ENCODE results near the gene KRT76. TPM values are rescaled to one million over a fixed set of nuclear protein-coding genes. Genes with fewer than 3 reads are reported as not detected.

Gene KRT76
- total RNA-seq, 1 experiment from 2014 or later = not detected

DNA sequence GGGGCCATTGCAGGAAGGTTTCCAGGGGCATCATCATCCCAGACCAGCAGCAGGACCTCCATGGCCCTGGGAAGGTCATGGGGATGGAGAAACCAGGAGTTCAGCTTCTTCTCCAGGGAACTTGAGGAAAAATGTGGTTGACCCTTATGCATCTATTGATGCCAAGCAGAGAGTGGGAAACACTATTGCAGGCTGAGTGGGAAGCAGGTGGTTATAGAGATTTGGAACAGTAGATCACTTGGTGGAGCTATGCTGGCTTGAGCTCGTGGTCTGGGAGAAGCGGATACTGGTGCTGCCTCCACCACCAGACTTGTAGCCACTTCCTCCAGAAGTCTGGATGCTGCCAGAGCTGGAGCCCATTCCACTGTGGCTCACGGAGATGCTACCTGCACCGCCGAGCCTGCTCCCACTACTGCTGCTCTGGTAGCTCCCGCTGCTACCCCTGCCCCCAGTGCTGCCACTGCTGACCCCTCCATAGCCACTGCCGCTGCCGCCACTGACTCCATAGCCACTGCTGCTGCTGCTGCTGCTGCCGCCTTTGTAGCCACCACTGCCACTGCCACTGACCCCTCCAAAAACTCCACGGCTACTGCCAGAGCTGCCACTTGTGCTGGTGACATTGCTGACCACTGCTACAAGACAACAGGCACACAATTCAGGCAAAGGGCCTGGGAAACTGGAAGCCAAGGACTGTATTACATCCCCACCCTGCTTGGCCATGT, 8.5 kb downstream of the KRT76 start:
- no TSS peak for BruUV-seq (replicated peaks)
- Mint-ChIP-seq H3K4me3 (ENCODE audit: low read depth, unreplicated experiment) (no peak overlapping the region), H3K36me3 (ENCODE audit: insufficient read depth, unreplicated experiment) (peaks cover 5% of the 10 kb centered on the region), H3K9me3 (ENCODE audit: low read depth, unreplicated experiment) (peaks cover 3% of the 10 kb centered on the region), H3K27me3 (ENCODE audit: unreplicated experiment) (peaks cover 78% of the 10 kb centered on the region), H3K27ac (ENCODE audit: unreplicated experiment) (no peak overlapping the region), H3K4me1 (ENCODE audit: low read depth, unreplicated experiment) (no peaks in the 10 kb centered on the region)
- CTCF ChIA-PET = no interaction called here
- DNase-seq = no peak
- intact Hi-C loops (cut with micrococcal nuclease; ENCODE audit: unreplicated experiment) = no loop called here
- TF ChIP-seq, protein P1, sequence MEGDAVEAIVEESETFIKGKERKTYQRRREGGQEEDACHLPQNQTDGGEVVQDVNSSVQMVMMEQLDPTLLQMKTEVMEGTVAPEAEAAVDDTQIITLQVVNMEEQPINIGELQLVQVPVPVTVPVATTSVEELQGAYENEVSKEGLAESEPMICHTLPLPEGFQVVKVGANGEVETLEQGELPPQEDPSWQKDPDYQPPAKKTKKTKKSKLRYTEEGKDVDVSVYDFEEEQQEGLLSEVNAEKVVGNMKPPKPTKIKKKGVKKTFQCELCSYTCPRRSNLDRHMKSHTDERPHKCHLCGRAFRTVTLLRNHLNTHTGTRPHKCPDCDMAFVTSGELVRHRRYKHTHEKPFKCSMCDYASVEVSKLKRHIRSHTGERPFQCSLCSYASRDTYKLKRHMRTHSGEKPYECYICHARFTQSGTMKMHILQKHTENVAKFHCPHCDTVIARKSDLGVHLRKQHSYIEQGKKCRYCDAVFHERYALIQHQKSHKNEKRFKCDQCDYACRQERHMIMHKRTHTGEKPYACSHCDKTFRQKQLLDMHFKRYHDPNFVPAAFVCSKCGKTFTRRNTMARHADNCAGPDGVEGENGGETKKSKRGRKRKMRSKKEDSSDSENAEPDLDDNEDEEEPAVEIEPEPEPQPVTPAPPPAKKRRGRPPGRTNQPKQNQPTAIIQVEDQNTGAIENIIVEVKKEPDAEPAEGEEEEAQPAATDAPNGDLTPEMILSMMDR (IDR thresholded peaks at IDR 0.05; ENCODE audit: unreplicated experiment) = no peak

DNA sequence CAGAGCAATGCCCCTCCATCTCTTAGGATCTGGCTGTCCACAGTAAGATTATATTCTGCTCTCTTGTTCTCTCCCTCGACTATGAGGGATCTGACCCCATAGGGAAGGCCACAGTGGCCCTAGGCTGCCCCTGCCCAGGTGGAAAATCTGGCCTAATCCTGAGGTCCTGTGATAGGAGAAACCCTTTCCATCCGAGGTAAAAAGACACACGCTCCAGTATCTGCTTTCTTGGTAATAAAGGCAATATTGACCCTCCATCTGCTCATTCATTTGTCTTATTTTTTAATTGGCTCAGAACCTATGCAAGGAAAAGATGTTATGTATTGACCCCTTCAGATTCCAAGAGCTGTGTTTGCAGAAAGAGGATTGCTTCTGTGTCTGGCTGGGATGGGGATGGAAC, 9.7 kb downstream of the KRT76 start:
- Mint-ChIP-seq H3K4me3 (ENCODE audit: low read depth, unreplicated experiment) (no peak overlapping the region), H3K4me1 (ENCODE audit: low read depth, unreplicated experiment) (no peaks in the 10 kb centered on the region), H3K27ac (ENCODE audit: unreplicated experiment) (no peak overlapping the region)

DNA sequence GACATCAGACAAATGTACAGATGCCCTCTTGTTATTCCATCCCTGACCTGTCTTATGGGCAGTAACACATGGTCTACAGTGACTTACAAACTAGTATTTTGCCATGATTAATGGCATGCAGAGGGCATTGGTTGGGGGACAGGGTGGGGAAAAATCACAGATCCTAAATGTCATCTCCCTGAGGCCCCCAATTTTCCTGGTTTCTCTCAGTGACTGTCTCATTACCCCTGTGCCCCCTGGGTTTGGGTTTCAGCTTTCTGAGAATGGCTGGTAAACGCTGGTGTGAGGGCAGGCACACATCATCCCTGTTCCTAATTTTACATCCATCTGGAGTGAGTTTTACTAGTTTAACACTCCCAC, 10.1 kb downstream of the KRT76 start:
- DNase-seq = no peak
- H3K4me1 Mint-ChIP-seq (ENCODE audit: low read depth, unreplicated experiment) = no peaks in the 10 kb centered on the region
- BruUV-seq (replicated peaks) = no TSS peak
- H3K4me3 Mint-ChIP-seq (ENCODE audit: low read depth, unreplicated experiment) = no peak overlapping the region
- peaks cover 3% of the 10 kb centered on the region for H3K9me3 Mint-ChIP-seq (ENCODE audit: low read depth, unreplicated experiment)
- CTCF ChIA-PET = no interaction called here
- H3K27ac Mint-ChIP-seq (ENCODE audit: unreplicated experiment) = no peak overlapping the region
- TF ChIP-seq, protein P1 (IDR thresholded peaks at IDR 0.05; ENCODE audit: unreplicated experiment) = no peak
- intact Hi-C loops (cut with micrococcal nuclease; ENCODE audit: unreplicated experiment) = no loop called here
- H3K36me3 Mint-ChIP-seq (ENCODE audit: insufficient read depth, unreplicated experiment) = peaks cover 5% of the 10 kb centered on the region
- H3K27me3 Mint-ChIP-seq (ENCODE audit: unreplicated experiment) = peaks cover 63% of the 10 kb centered on the region

More for the DNA sequence above, 9.7 kb downstream of the KRT76 start:
- DNase-seq = no peak
- TF ChIP-seq, protein P1 (IDR thresholded peaks at IDR 0.05; ENCODE audit: unreplicated experiment) = no peak
- Mint-ChIP-seq H3K36me3 (ENCODE audit: insufficient read depth, unreplicated experiment) (peaks cover 5% of the 10 kb centered on the region), H3K9me3 (ENCODE audit: low read depth, unreplicated experiment) (peaks cover 3% of the 10 kb centered on the region), H3K27me3 (ENCODE audit: unreplicated experiment) (peaks cover 67% of the 10 kb centered on the region)
- CTCF ChIA-PET = no interaction called here
- intact Hi-C loops (cut with micrococcal nuclease; ENCODE audit: unreplicated experiment) = no loop called here
- no TSS peak for BruUV-seq (replicated peaks)

DNA sequence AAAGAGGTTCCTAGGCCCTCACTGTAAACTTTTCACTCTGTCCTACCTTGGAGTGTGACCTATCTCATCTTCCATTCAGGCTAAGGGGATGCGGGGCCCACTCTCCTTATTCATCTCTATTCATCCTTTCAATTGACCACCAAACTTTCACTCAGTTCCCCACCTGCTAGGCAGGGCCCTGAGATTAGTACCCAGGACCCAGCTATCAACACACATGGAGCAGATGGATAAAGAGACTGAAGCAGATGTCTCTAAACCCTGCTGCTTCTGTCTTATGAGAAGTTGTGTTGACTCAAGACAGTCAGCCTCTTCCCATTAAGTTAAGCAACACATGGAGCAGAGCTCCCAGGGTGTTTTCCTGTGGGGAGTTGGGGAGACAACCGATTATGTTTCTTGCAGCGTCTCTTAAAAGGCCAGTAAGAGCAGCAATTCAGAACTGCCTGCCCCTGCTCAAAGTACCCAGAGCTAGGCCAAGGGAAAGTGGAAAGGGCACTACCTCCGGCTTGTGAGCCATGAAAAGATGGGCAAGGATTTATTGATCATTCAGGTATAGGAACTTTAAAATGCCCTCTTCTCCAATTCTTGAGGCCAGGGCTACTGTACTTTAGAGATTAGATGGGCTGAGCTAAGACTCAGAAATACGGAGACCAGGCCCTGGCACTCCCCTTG, 10.7 kb downstream of the KRT76 start:
- H3K27ac Mint-ChIP-seq (ENCODE audit: unreplicated experiment) = no peak overlapping the region
- H3K27me3 Mint-ChIP-seq (ENCODE audit: unreplicated experiment) = peaks cover 58% of the 10 kb centered on the region
- H3K9me3 Mint-ChIP-seq (ENCODE audit: low read depth, unreplicated experiment) = peaks cover 3% of the 10 kb centered on the region
- intact Hi-C loops (cut with micrococcal nuclease; ENCODE audit: unreplicated experiment) = no loop called here
- no TSS peak for BruUV-seq (replicated peaks)
- CTCF ChIA-PET = no interaction called here
- TF ChIP-seq, protein P1 (IDR thresholded peaks at IDR 0.05; ENCODE audit: unreplicated experiment) = no peak
- H3K4me1 Mint-ChIP-seq (ENCODE audit: low read depth, unreplicated experiment) = no peaks in the 10 kb centered on the region
- DNase-seq = no peak
- peaks cover 5% of the 10 kb centered on the region for H3K36me3 Mint-ChIP-seq (ENCODE audit: insufficient read depth, unreplicated experiment)
- no peak overlapping the region for H3K4me3 Mint-ChIP-seq (ENCODE audit: low read depth, unreplicated experiment)

Data from Calu3 (cell line).